KMS-11 (cell line): ENCODE measurements around the gene FAM209B.

Experiments
- H2AFZ ChIP-seq: fragments of 200-600 bp; sonication (generic); 2 replicates; pipeline ENCODE4 v1.6.1; 2016; ENCODE audit warnings: antibody characterized with exemption, mixed run types, low read depth
- H3K27ac ChIP-seq: fragments of 200-600 bp; sonication (generic); 2 replicates; pipeline ENCODE4 v1.6.1; 2016; ENCODE audit warnings: mild to moderate bottlenecking, mixed run types
- H3K27me3 ChIP-seq: fragments of 200-600 bp; sonication (generic); 2 replicates; pipeline ENCODE4 v1.6.1; 2017; ENCODE audit warnings: mild to moderate bottlenecking, low read depth, mixed run types, moderate library complexity; ENCODE audit not compliant: insufficient read depth
- H3K36me3 ChIP-seq: fragments of 200-600 bp; sonication (generic); 2 replicates; pipeline ENCODE4 v1.6.1; 2017; ENCODE audit warnings: mild to moderate bottlenecking, mixed run types; ENCODE audit not compliant: insufficient read depth
- H3K4me1 ChIP-seq: fragments of 200-600 bp; sonication (generic); 2 replicates; pipeline ENCODE4 v1.6.1; 2016; ENCODE audit warnings: mild to moderate bottlenecking, low read depth, mixed run types; ENCODE audit not compliant: poor library complexity, severe bottlenecking
- H3K4me2 ChIP-seq: fragments of 200-600 bp; sonication (generic); 2 replicates; pipeline ENCODE4 v1.7.0; 2016; ENCODE audit warnings: mild to moderate bottlenecking, mixed run types
- H3K4me3 ChIP-seq: fragments of 200-600 bp; sonication (generic); IDR thresholded peaks from 2 replicates; pipeline ENCODE4 v1.6.1; 2017; ENCODE audit warnings: low read depth, low read length, mixed read lengths; ENCODE audit not compliant: insufficient read depth
- H3K79me2 ChIP-seq: fragments of 200-600 bp; sonication (generic); 2 replicates; pipeline ENCODE4 v1.6.1; 2016; ENCODE audit warnings: low read depth, mixed run types; ENCODE audit not compliant: insufficient read depth
- H3K9ac ChIP-seq: fragments of 200-600 bp; sonication (generic); 2 replicates; pipeline ENCODE4 v1.6.1; 2016; ENCODE audit warnings: mild to moderate bottlenecking, mixed run types
- H4K20me1 ChIP-seq: fragments of 200-600 bp; sonication (generic); 2 replicates; pipeline ENCODE4 v1.6.1; 2016; ENCODE audit warnings: mild to moderate bottlenecking, mixed run types; ENCODE audit not compliant: insufficient read depth
- CTCF ChIP-seq: fragments of 200-600 bp; sonication (generic); conservative IDR thresholded peaks from 2 replicates; pipeline ENCODE4 v1.6.1; 2017; ENCODE audit warnings: low read depth, mild to moderate bottlenecking, antibody characterized with exemption, low read length, moderate library complexity, mixed read lengths

The FAM209B gene

GRCh38 chr20:56542489-56543030 is 9.5 kb downstream of the FAM209B start:
- H3K4me2 ChIP-seq = no peak overlapping the region
- H3K79me2 ChIP-seq = no peaks in the 10 kb centered on the region
- H3K36me3 ChIP-seq = no peaks in the 10 kb centered on the region
- H3K9ac ChIP-seq = no peak overlapping the region
- no peaks in the 10 kb centered on the region for H4K20me1 ChIP-seq
- no peaks in the 10 kb centered on the region for H3K4me1 ChIP-seq
- H3K4me3 ChIP-seq = no peak overlapping the region
- no peak for TF ChIP-seq CTCF
- no peaks in the 10 kb centered on the region for H3K27me3 ChIP-seq
- no peak overlapping the region for H3K27ac ChIP-seq
- no peak overlapping the region for H2AFZ ChIP-seq

- Histone ChIP-seq H3K4me2 (0 out of 2 replicates have a peak overlapping the region, but pooled peaks have one; percentile 48), H3K36me3 (no peaks in the 10 kb centered on the region), H3K9ac (no peak overlapping the region), H3K27me3 (no peaks in the 10 kb centered on the region), H3K27ac (peak overlapping the region; percentile 95; the same call in 1 of the 2 replicates), H3K4me3 (no peak overlapping the region), H2AFZ (no peak overlapping the region), H4K20me1 (no peaks in the 10 kb centered on the region), H3K79me2 (no peaks in the 10 kb centered on the region), H3K4me1 (peaks cover 59% of the 10 kb centered on the region)
- no peak for TF ChIP-seq CTCF
Measured at GRCh38 chr20:56551571-56551970, 18.5 kb downstream of the FAM209B start.

GRCh38 chr20:56552911-56553629 is 20.0 kb downstream of the FAM209B start:
- Histone ChIP-seq H4K20me1 (no peaks in the 10 kb centered on the region), H3K27ac (peak overlapping the region; percentile 95), H3K27me3 (no peaks in the 10 kb centered on the region), H3K4me3 (no peak overlapping the region), H3K4me1 (peaks cover 70% of the 10 kb centered on the region), H2AFZ (peak overlapping the region; percentile 24; the same call in 1 of the 2 replicates), H3K4me2 (peak overlapping the region; percentile 48), H3K9ac (peak overlapping the region; percentile 11; the same call in 1 of the 2 replicates), H3K36me3 (no peaks in the 10 kb centered on the region), H3K79me2 (no peaks in the 10 kb centered on the region)
- TF ChIP-seq CTCF = no peak

- no peaks in the 10 kb centered on the region for H4K20me1 ChIP-seq
- H3K36me3 ChIP-seq = no peaks in the 10 kb centered on the region
- H3K9ac ChIP-seq = peak overlapping the region; percentile 78
- H3K27ac ChIP-seq = peak overlapping the region; percentile 95
- H3K4me2 ChIP-seq = peak overlapping the region; percentile 94
- H3K4me3 ChIP-seq = no peak overlapping the region
- no peak for TF ChIP-seq CTCF
- no peaks in the 10 kb centered on the region for H3K79me2 ChIP-seq
- H2AFZ ChIP-seq = peak overlapping the region; percentile 20; the same call in 1 of the 2 replicates
- H3K27me3 ChIP-seq = no peaks in the 10 kb centered on the region
- peaks cover 70% of the 10 kb centered on the region for H3K4me1 ChIP-seq
Measured at GRCh38 chr20:56554869-56555268, 21.8 kb downstream of the FAM209B start.
